ENCODE measurements around the gene SLC35D1. TPM values are rescaled to one million over a fixed set of nuclear protein-coding genes. Genes with fewer than 3 reads are reported as not detected.
A peak's percentile ranks its signal among the peaks of the same experiment; 100 is the strongest.

SLC35D1 gene
- total and polyA plus RNA-seq, 2 of the 13 experiments (the other 11 are each of a cell fraction or from before 2014, with no cell fraction given) = 12.4 to 41.5 TPM

- Histone ChIP-seq H3K4me1 (ENCODE audit: insufficient read depth, low read length) (no peaks in the 10 kb centered on the region), H2AFZ (ENCODE audit: low read length) (no peak overlapping the region), H3K9me3 (ENCODE audit: low read length) (no peaks in the 10 kb centered on the region), H3K4me2 (ENCODE audit: low read depth, low read length) (no peak overlapping the region), H3K4me3 (replicated peaks in 1 of 3; ENCODE audit: insufficient read depth in 1 of 3, low read depth in 2 of 3, low read length in 3 of 3) (no peak overlapping the region), H3K79me2 (ENCODE audit: insufficient read depth, low read length) (no peaks in the 10 kb centered on the region), H4K20me1 (ENCODE audit: insufficient read depth, low read length) (no peaks in the 10 kb centered on the region), H3K27me3 (ENCODE audit: control insufficient read depth in 1 of 2, insufficient read depth in 2 of 2, low read length in 2 of 2) (peaks cover 0 to 4% of the 10 kb centered on the region in 2 experiments; a peak in 1 of 5 replicates), H3K27ac (ENCODE audit: extremely low read length, insufficient read depth, low read length) (no peak overlapping the region), H3K9ac (ENCODE audit: insufficient read depth, low read depth, low read length) (no peak overlapping the region), H3K36me3 (replicated peaks in 1 of 2; ENCODE audit: control insufficient read depth in 1 of 2, insufficient read depth in 2 of 2, low read length in 2 of 2) (no peaks in the 10 kb centered on the region)
- TF ChIP-seq ZNF354B (CRISPR knock-in tag; IDR thresholded peaks at IDR 0.05) (no peak), MAFF (IDR thresholded peaks at IDR 0.05; ENCODE audit: low read depth, low read length) (peak; percentile 64), MAFK (conservative IDR thresholded peaks at IDR 0.05 in 1 of 2, IDR thresholded peaks at IDR 0.05 in 1 of 2; ENCODE audit: low read length in 2 of 2) (peak; percentile 54 to 77)
- ChIA-PET CTCF (ENCODE audit: low intra/inter-chr PET ratio, low total read pairs) (no interaction called here), POLR2A (no interaction called here)
- FAIRE-seq (no peak), ATAC-seq (no peak), DNase-seq (ENCODE audit: low spot score) (no peak)
- intact Hi-C loops (cut with micrococcal nuclease; ENCODE audit: unreplicated experiment) (no loop called here), in situ Hi-C loops (cut with HindIII; ENCODE audit: extremely low pct_ligation_motif_present, low pct_unique_long_range_greater_than_20kb) (no loop called here)
- BruUV-seq (replicated peaks) = no TSS peak
- 88% methylated on average over 8 of the region's 9 CpGs for WGBS (ENCODE audit: low lambda C conversion rate)
Measured at GRCh38 chr1:67084765-67085318, 30.9 kb upstream of the SLC35D1 start.

GRCh38 chr1:67078291-67078690 lies 24.3 kb upstream of the SLC35D1 start:
- in situ Hi-C loops (cut with HindIII; ENCODE audit: extremely low pct_ligation_motif_present, low pct_unique_long_range_greater_than_20kb) (no loop called here), intact Hi-C loops (cut with micrococcal nuclease; ENCODE audit: unreplicated experiment) (no loop called here)
- H3K9me3 ChIP-seq (ENCODE audit: low read length) = no peaks in the 10 kb centered on the region
- DNase-seq (ENCODE audit: low spot score) = no peak
- WGBS (ENCODE audit: low lambda C conversion rate) = 66% methylated on average over 3 of the region's 3 CpGs
- FAIRE-seq = no peak
- no peaks in the 10 kb centered on the region for H3K36me3 ChIP-seq (replicated peaks in 1 of 2; ENCODE audit: control insufficient read depth in 1 of 2, insufficient read depth in 2 of 2, low read length in 2 of 2)
- H4K20me1 ChIP-seq (ENCODE audit: insufficient read depth, low read length) = no peaks in the 10 kb centered on the region
- H2AFZ ChIP-seq (ENCODE audit: low read length) = no peak overlapping the region
- H3K27ac ChIP-seq (ENCODE audit: extremely low read length, insufficient read depth, low read length) = no peak overlapping the region
- no peaks in the 10 kb centered on the region for H3K79me2 ChIP-seq (ENCODE audit: insufficient read depth, low read length)
- H3K4me2 ChIP-seq (ENCODE audit: low read depth, low read length) = no peak overlapping the region
- ATAC-seq = no peak
- CTCF ChIA-PET (ENCODE audit: low intra/inter-chr PET ratio, low total read pairs) = no interaction called here
- H3K27me3 ChIP-seq (ENCODE audit: control insufficient read depth in 1 of 2, insufficient read depth in 2 of 2, low read length in 2 of 2) = 0 out of 5 replicates have a peak, but pooled peaks cover 0 to 1% of the 10 kb centered on the region in 2 experiments
- no peak overlapping the region for H3K9ac ChIP-seq (ENCODE audit: insufficient read depth, low read depth, low read length)
- POLR2A ChIA-PET = no interaction called here
- no peak overlapping the region for H3K4me3 ChIP-seq (replicated peaks in 1 of 3; ENCODE audit: insufficient read depth in 1 of 3, low read depth in 2 of 3, low read length in 3 of 3)
- BruUV-seq (replicated peaks) = no TSS peak
- H3K4me1 ChIP-seq (ENCODE audit: insufficient read depth, low read length) = no peaks in the 10 kb centered on the region
- TF ChIP-seq ETV6 (CRISPR knock-in tag; conservative IDR thresholded peaks at IDR 0.05) (no peak), ZNF800 (CRISPR knock-in tag; IDR thresholded peaks at IDR 0.05) (no peak), KIAA2018 (CRISPR knock-in tag; IDR thresholded peaks at IDR 0.05; ENCODE audit: borderline replicate concordance) (no peak), TFAP4 (IDR thresholded peaks at IDR 0.05; ENCODE audit: borderline replicate concordance, low read depth) (no peak)
